Trophoblast cell (in vitro differentiated cells and primary cell): Measurements from ENCODE around the gene NAXE.

ENCODE experiments used
- DNase-seq, 2 donors: peaks; one replicate each; pipeline ENCODE4 v3.0.0-alpha.2; 2016
- H2AFZ ChIP-seq: 2 replicates; pipeline ENCODE4 v1.6.1; 2013; ENCODE audit warnings: low read length, moderate library complexity, mild to moderate bottlenecking; ENCODE audit not compliant: insufficient read depth, poor library complexity
- H2AK5ac ChIP-seq: 2 replicates; pipeline ENCODE4 v1.6.1; 2013; ENCODE audit warnings: mild to moderate bottlenecking, low read length
- H2BK120ac ChIP-seq: 2 replicates; pipeline ENCODE4 v1.6.1; 2013; ENCODE audit warnings: low read length, mild to moderate bottlenecking, moderate library complexity; ENCODE audit not compliant: insufficient read depth, poor library complexity
- H2BK12ac ChIP-seq: 2 replicates; pipeline ENCODE4 v1.6.1; 2013; ENCODE audit warnings: mild to moderate bottlenecking, low read length, moderate library complexity
- H2BK5ac ChIP-seq: 2 replicates; pipeline ENCODE4 v1.6.1; 2013; ENCODE audit warnings: low read length, low read depth, moderate library complexity, mild to moderate bottlenecking; ENCODE audit not compliant: poor library complexity
- H3K14ac ChIP-seq: 2 replicates; pipeline ENCODE4 v1.6.1; 2013; ENCODE audit warnings: mild to moderate bottlenecking, low read length
- H3K18ac ChIP-seq: 2 replicates; pipeline ENCODE4 v1.6.1; 2013; ENCODE audit warnings: mild to moderate bottlenecking, low read length
- H3K23ac ChIP-seq: 2 replicates; pipeline ENCODE4 v1.6.1; 2013; ENCODE audit warnings: low read length
- H3K27ac ChIP-seq: 2 replicates; pipeline ENCODE4 v1.5.1; 2013; ENCODE audit warnings: low read depth, mild to moderate bottlenecking, inconsistent platforms, low read length, moderate library complexity
- H3K27me3 ChIP-seq: 2 replicates; pipeline ENCODE4 v1.6.1; 2013; ENCODE audit warnings: inconsistent platforms, mild to moderate bottlenecking, low read length, moderate library complexity; ENCODE audit not compliant: insufficient read depth
- H3K36me3 ChIP-seq, 2 experiments: 1 replicate in 1 of 2; 2 replicates in 1 of 2; pipeline ENCODE4 v1.6.1; 2013; ENCODE audit warnings: low read length in 2 of 2, mild to moderate bottlenecking in 2 of 2, moderate library complexity in 1 of 2; ENCODE audit not compliant: insufficient read depth in 2 of 2, control insufficient read depth in 1 of 2
- H3K4ac ChIP-seq: 2 replicates; pipeline ENCODE4 v1.6.1; 2013; ENCODE audit warnings: low read depth, mild to moderate bottlenecking, low read length, moderate library complexity
- H3K4me1 ChIP-seq, 2 experiments: 1 replicate in 1 of 2; 2 replicates in 1 of 2; pipeline ENCODE4 v1.6.1; 2013; ENCODE audit warnings: low read length in 2 of 2, mild to moderate bottlenecking in 2 of 2, moderate library complexity in 1 of 2; ENCODE audit not compliant: insufficient read depth in 2 of 2, control insufficient read depth in 1 of 2
- H3K4me2 ChIP-seq: 2 replicates; pipeline ENCODE4 v1.6.1; 2013; ENCODE audit warnings: inconsistent platforms, mild to moderate bottlenecking, low read length, moderate library complexity
- H3K4me3 ChIP-seq: 2 replicates; pipeline ENCODE4 v1.5.1; 2013; ENCODE audit warnings: mild to moderate bottlenecking, low read depth, low read length, inconsistent platforms
- H3K79me1 ChIP-seq: one replicate; pipeline ENCODE4 v1.6.1; 2013; ENCODE audit warnings: low read length
- H3K79me2 ChIP-seq: 2 replicates; pipeline ENCODE4 v1.6.1; 2013; ENCODE audit warnings: low read length, mild to moderate bottlenecking; ENCODE audit not compliant: control insufficient read depth, insufficient read depth, poor library complexity
- H3K9ac ChIP-seq: 2 replicates; pipeline ENCODE4 v1.6.1; 2013; ENCODE audit warnings: mild to moderate bottlenecking, low read length
- H3K9me3 ChIP-seq: 2 replicates; pipeline ENCODE4 v1.6.1; 2013; ENCODE audit warnings: low read depth, mild to moderate bottlenecking, control low read depth, inconsistent platforms, low read length; ENCODE audit not compliant: insufficient read depth
- H4K12ac ChIP-seq: 2 replicates; pipeline ENCODE4 v1.6.1; 2013; ENCODE audit warnings: low read depth, mild to moderate bottlenecking, low read length, moderate library complexity
- H4K8ac ChIP-seq: 2 replicates; pipeline ENCODE4 v1.6.1; 2013; ENCODE audit warnings: low read depth, mild to moderate bottlenecking, low read length, moderate library complexity
- H4K91ac ChIP-seq: one replicate; pipeline ENCODE4 v1.6.1; 2013; ENCODE audit warnings: low read depth, mild to moderate bottlenecking, low read length, moderate library complexity
- WGBS: extraction: QIAGEN DNeasy Blood & Tissue Kit; methylation state at CpG from one replicate; pipeline ENCODE4 v1.1.7; 2013; ENCODE audit warnings: missing lambda C conversion rate; ENCODE audit not compliant: insufficient read length, insufficient coverage; ENCODE audit errors: extremely low coverage; 5-methylcytosine and 5-hydroxymethylcytosine counted together

NAXE gene

GRCh38 chr1:156625436-156626078, 34.0 kb downstream of the NAXE start:
- Histone ChIP-seq H4K8ac (no peak overlapping the region), H2BK12ac (no peak overlapping the region), H3K27ac (no peak overlapping the region), H2BK120ac (no peak overlapping the region), H3K9ac (no peak overlapping the region), H3K23ac (no peak overlapping the region), H2AK5ac (no peak overlapping the region), H3K4me1 (peaks cover 4 to 5% of the 10 kb centered on the region in 2 experiments), H3K79me1 (no peaks in the 10 kb centered on the region), H3K79me2 (no peaks in the 10 kb centered on the region), H3K4me3 (no peak overlapping the region), H3K36me3 (no peaks in the 10 kb centered on the region), H4K91ac (no peak overlapping the region), H3K14ac (no peak overlapping the region), H3K4ac (no peak overlapping the region), H2AFZ (no peak overlapping the region), H3K4me2 (peak overlapping the region; percentile 51), H3K9me3 (peaks cover 5% of the 10 kb centered on the region), H4K12ac (no peak overlapping the region), H3K27me3 (peaks cover 30% of the 10 kb centered on the region), H2BK5ac (no peak overlapping the region), H3K18ac (no peak overlapping the region)
- WGBS: no CpG with 5 or more reads among the region's 45 CpGs
- peak; percentile 43 to 69 for DNase-seq

GRCh38 chr1:156626079-156626438, 34.5 kb downstream of the NAXE start:
- no peak overlapping the region for H2BK120ac ChIP-seq
- H4K8ac ChIP-seq: no peak overlapping the region
- no peak overlapping the region for H3K4ac ChIP-seq
- H3K27me3 ChIP-seq: peaks cover 30% of the 10 kb centered on the region
- H3K79me2 ChIP-seq: no peaks in the 10 kb centered on the region
- H4K12ac ChIP-seq: no peak overlapping the region
- no peak overlapping the region for H3K23ac ChIP-seq
- peaks cover 4 to 5% of the 10 kb centered on the region in 2 experiments for H3K4me1 ChIP-seq
- no peak overlapping the region for H2AFZ ChIP-seq
- H3K18ac ChIP-seq: no peak overlapping the region
- peaks cover 5% of the 10 kb centered on the region for H3K9me3 ChIP-seq
- no peak overlapping the region for H4K91ac ChIP-seq
- no peak overlapping the region for H3K4me3 ChIP-seq
- H2BK5ac ChIP-seq: no peak overlapping the region
- no peak overlapping the region for H2BK12ac ChIP-seq
- H2AK5ac ChIP-seq: no peak overlapping the region
- no peaks in the 10 kb centered on the region for H3K36me3 ChIP-seq
- H3K79me1 ChIP-seq: no peaks in the 10 kb centered on the region
- no peak overlapping the region for H3K14ac ChIP-seq
- no peak overlapping the region for H3K9ac ChIP-seq
- no peak overlapping the region for H3K27ac ChIP-seq
- no peak overlapping the region for H3K4me2 ChIP-seq
- WGBS: no CpG with 5 or more reads among the region's 4 CpGs
- peak; percentile 27 to 68 for DNase-seq

GRCh38 chr1:156627313-156627880, 35.8 kb downstream of the NAXE start:
- no peak overlapping the region for H2AFZ ChIP-seq
- no peak overlapping the region for H4K8ac ChIP-seq
- no peak overlapping the region for H3K4ac ChIP-seq
- no peak overlapping the region for H2BK120ac ChIP-seq
- H3K4me3 ChIP-seq: no peak overlapping the region
- no peak overlapping the region for H3K27ac ChIP-seq
- no peak overlapping the region for H4K12ac ChIP-seq
- H4K91ac ChIP-seq: no peak overlapping the region
- H2AK5ac ChIP-seq: no peak overlapping the region
- no peaks in the 10 kb centered on the region for H3K36me3 ChIP-seq
- peaks cover 4 to 5% of the 10 kb centered on the region in 2 experiments for H3K4me1 ChIP-seq
- no CpG with 5 or more reads among the region's 2 CpGs for WGBS
- no peaks in the 10 kb centered on the region for H3K79me1 ChIP-seq
- no peak overlapping the region for H3K23ac ChIP-seq
- H2BK5ac ChIP-seq: no peak overlapping the region
- H3K14ac ChIP-seq: no peak overlapping the region
- H3K4me2 ChIP-seq: no peak overlapping the region
- H3K9me3 ChIP-seq: peaks cover 5% of the 10 kb centered on the region
- no peaks in the 10 kb centered on the region for H3K79me2 ChIP-seq
- H2BK12ac ChIP-seq: no peak overlapping the region
- no peak overlapping the region for H3K9ac ChIP-seq
- DNase-seq: peak; percentile 44 to 91
- H3K18ac ChIP-seq: no peak overlapping the region
- peaks cover 29% of the 10 kb centered on the region for H3K27me3 ChIP-seq

GRCh38 chr1:156629823-156630449, 38.4 kb downstream of the NAXE start:
- H2BK5ac ChIP-seq: no peak overlapping the region
- no peak overlapping the region for H3K4me2 ChIP-seq
- DNase-seq: peak; percentile 42 to 83
- peaks cover 3% of the 10 kb centered on the region for H3K9me3 ChIP-seq
- H2AFZ ChIP-seq: no peak overlapping the region
- no peak overlapping the region for H2AK5ac ChIP-seq
- H3K79me2 ChIP-seq: no peaks in the 10 kb centered on the region
- no CpG with 5 or more reads among the region's 8 CpGs for WGBS
- no peak overlapping the region for H3K23ac ChIP-seq
- peaks cover 2 to 3% of the 10 kb centered on the region in 2 experiments for H3K4me1 ChIP-seq
- peaks cover 8% of the 10 kb centered on the region for H3K27me3 ChIP-seq
- H2BK120ac ChIP-seq: no peak overlapping the region
- no peak overlapping the region for H3K27ac ChIP-seq
- H2BK12ac ChIP-seq: no peak overlapping the region
- H4K12ac ChIP-seq: no peak overlapping the region
- H3K79me1 ChIP-seq: no peaks in the 10 kb centered on the region
- no peak overlapping the region for H3K4ac ChIP-seq
- no peak overlapping the region for H3K14ac ChIP-seq
- H3K4me3 ChIP-seq: no peak overlapping the region
- H3K9ac ChIP-seq: no peak overlapping the region
- no peak overlapping the region for H3K18ac ChIP-seq
- no peaks in the 10 kb centered on the region for H3K36me3 ChIP-seq
- H4K91ac ChIP-seq: no peak overlapping the region
- H4K8ac ChIP-seq: no peak overlapping the region
